Stimulated activated CD4-positive, alpha-beta T cell treated with anti-CD3 and anti-CD28 coated beads, Interleukin-15, amount 100 ng/mL, for 1 hour (primary cell): ENCODE measurements around the gene KICS2.

Source experiments
- DNase-seq, 2 donors: peaks; one replicate each; pipeline ENCODE4 v3.0.0-alpha.2; 2020; ENCODE audit warnings: low read depth in 1 of 2, low spot score in 1 of 2

Gene KICS2

DNA sequence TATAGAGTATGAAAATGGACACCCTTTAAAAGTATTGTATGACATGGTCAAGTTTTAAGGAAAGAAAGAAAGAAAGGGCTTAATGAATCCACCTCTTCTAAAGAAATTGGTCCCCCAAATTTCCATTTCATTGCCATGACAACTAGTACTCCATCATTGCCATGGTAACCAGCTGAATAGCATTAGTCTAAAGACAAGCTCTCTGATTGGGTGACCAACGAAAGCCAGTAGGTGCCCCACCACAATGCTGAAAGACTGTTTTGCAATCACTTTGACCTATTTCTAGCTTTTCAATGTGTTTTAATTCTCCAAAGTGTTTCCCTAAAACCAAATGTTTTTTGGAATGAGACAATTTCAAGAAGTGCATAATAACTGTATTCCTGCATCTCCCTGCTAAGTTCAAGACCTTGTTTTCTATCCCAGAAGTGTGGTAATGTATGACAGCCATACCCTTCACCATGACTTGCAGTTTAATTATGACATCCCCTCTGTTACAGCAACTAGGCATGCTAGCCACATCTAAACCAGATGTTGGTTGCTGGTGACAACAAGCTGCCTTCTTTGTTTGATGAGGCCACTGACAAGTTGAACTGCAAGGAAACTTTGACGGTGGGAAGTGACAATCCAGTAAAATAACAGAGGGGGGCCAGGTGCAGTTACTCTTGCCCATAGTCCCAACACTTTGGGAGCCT, 46.7 kb downstream of the KICS2 start:
- DNase-seq = no peak

DNA sequence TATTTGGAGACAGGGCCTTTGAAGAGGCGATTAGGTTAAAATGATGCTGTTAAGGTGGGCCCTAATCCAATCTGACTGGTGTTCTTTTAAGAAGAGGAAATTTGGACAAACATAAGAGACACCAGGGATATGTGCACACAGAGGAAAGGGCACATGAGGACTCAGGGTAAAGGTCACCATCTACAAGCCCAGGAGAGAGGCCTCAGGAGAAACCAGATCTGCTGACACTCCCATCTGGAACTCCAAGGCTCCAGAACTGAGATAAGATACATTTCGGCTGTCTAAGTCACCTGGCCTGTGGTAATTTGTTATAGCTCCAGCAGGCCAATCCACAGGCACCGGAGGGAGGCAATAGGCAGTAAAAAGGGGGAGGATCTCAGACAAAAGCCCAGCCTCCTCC, 48.6 kb downstream of the KICS2 start:
- no peak for DNase-seq
